HG03558 (cell line): ENCODE data around the gene WNT2B.

Source experiments
- ATAC-seq: cut with Tn5 transposase; IDR thresholded peaks from one replicate; pipeline ENCODE4 v1.9.1; 2021; ENCODE audit warnings: moderate number of reproducible peaks; ENCODE audit not compliant: unreplicated experiment; ENCODE audit errors: extremely low read depth

WNT2B gene

GRCh38 chr1:112557385-112557784, 48.6 kb downstream of the WNT2B start:
- ATAC-seq = no peak

GRCh38 chr1:112558634-112559033, 49.9 kb downstream of the WNT2B start:
- no peak for ATAC-seq

- ATAC-seq = no peak
Observed at GRCh38 chr1:112563341-112563740, 54.6 kb downstream of the WNT2B start.

- ATAC-seq = no peak
Observed at GRCh38 chr1:112564081-112564480, 55.3 kb downstream of the WNT2B start.

GRCh38 chr1:112565800-112566199, 57.0 kb downstream of the WNT2B start:
- no peak for ATAC-seq

GRCh38 chr1:112575154-112575804, 66.5 kb downstream of the WNT2B start:
- ATAC-seq = no peak

- ATAC-seq = no peak
Observed at GRCh38 chr1:112576240-112576639, 67.5 kb downstream of the WNT2B start.
